Measurements from ENCODE around the gene GALNT17.

Gene GALNT17

GRCh38 chr7:71303566-71303965, 171.6 kb downstream of the GALNT17 start:
- H3K4me3 ChIP-seq (ENCODE audit: low read depth, low read length), result no peak overlapping the region
- DNase-seq (ENCODE audit: low read depth), result no peak
- TF ChIP-seq CTCF (IDR thresholded peaks at IDR 0.05; ENCODE audit: control insufficient read depth, extremely low read depth, insufficient read depth), result no peak

GRCh38 chr7:71308096-71308495, 176.2 kb downstream of the GALNT17 start:
- no peak overlapping the region for H3K4me3 ChIP-seq (ENCODE audit: low read depth, low read length)
- no peak for TF ChIP-seq CTCF (IDR thresholded peaks at IDR 0.05; ENCODE audit: control insufficient read depth, extremely low read depth, insufficient read depth)
- no peak for DNase-seq (ENCODE audit: low read depth)

GRCh38 chr7:71311576-71311975, 179.6 kb downstream of the GALNT17 start:
- no peak for DNase-seq (ENCODE audit: low read depth)
- no peak for TF ChIP-seq CTCF (IDR thresholded peaks at IDR 0.05; ENCODE audit: control insufficient read depth, extremely low read depth, insufficient read depth)
- H3K4me3 ChIP-seq (ENCODE audit: low read depth, low read length), result no peak overlapping the region

DNA sequence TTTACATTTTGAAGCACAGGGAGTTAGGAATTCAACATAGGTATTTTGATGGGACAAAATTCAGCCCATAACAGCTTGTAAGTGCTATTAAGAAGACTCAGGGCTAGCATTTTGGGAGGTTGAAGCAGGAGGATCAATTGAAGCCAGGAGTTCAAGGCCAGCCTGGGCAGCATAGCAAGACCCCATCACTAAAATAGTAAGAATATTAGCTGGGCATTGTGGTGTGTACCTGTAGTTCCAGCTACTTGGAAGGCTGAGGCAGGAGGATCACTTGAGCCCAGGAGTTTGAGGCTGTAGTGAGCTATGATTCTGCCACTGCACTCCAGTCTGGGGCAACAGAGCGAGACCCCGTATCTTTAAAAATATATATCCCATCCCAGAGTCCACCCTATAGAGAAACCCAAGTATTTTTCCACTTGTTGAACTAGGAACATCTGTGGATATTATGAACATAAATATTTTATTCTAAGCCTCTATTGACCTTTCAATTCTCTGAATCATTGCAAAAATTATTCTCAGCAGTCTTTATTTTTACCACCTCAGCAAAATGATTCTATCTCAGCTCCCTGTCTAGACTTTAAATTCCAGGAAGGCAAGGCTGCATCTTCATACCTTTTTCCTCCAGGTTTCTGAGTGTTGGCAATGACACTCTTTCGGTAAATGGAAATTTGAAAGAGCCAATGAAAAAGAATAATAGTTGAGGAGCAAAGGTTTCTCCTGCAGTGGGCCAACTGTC, 181.0 kb downstream of the GALNT17 start:
- TF ChIP-seq CTCF (IDR thresholded peaks at IDR 0.05; ENCODE audit: control insufficient read depth, extremely low read depth, insufficient read depth), result no peak
- no peak overlapping the region for H3K4me3 ChIP-seq (ENCODE audit: low read depth, low read length)
- no peak for DNase-seq (ENCODE audit: low read depth)

GRCh38 chr7:71313553-71313952, 181.6 kb downstream of the GALNT17 start:
- TF ChIP-seq CTCF (IDR thresholded peaks at IDR 0.05; ENCODE audit: control insufficient read depth, extremely low read depth, insufficient read depth), result no peak
- DNase-seq (ENCODE audit: low read depth), result no peak
- no peak overlapping the region for H3K4me3 ChIP-seq (ENCODE audit: low read depth, low read length)

DNA sequence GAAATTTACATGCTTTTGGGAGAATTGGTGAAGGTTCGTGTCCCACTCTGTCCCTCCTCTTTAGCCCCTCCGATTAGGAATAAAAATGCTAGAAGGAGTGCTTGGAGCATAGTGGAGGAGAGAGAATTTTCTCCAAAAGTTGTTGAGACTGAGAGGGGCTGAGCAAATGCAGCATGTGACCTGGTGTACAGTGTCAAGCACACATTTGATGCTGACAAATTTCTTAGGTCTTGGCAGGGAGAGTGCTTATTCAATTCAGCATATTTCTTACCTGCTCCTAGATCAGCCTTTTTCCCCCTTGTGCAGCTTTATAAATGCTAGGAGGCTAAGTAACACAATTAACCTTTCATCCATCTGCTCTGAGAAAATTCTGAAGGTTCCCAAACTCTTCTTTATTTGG, 189.0 kb downstream of the GALNT17 start:
- no peak overlapping the region for H3K4me3 ChIP-seq (ENCODE audit: low read depth, low read length)
- no peak for TF ChIP-seq CTCF (IDR thresholded peaks at IDR 0.05; ENCODE audit: control insufficient read depth, extremely low read depth, insufficient read depth)
- DNase-seq (ENCODE audit: low read depth), result no peak

DNA sequence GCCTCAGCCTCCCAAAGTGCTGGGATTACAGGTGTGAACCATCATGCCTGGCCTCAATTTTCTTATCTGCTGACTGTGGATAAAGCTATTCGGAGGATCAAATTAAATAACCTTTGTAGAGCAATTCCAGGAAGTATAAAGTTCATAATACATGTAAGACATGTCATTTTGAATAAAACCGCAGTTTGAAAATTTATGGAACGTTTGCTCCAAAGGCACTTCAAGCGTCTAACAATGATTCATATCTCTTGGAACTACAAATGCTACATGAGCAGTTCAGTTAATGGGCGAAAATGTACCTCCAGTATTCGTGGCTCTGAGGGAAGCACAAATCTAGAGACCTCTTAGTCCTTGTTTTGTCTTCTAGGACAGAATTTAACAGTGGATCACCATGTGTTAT, 190.3 kb downstream of the GALNT17 start:
- no peak overlapping the region for H3K4me3 ChIP-seq (ENCODE audit: low read depth, low read length)
- TF ChIP-seq CTCF (IDR thresholded peaks at IDR 0.05; ENCODE audit: control insufficient read depth, extremely low read depth, insufficient read depth), result no peak
- DNase-seq (ENCODE audit: low read depth), result no peak

All from LNCaP clone FGC (cell line).